NCI-H82 treated with DMSO at 0.1 percent for 48 hours (cell line): ENCODE results near the gene C6orf47.

ENCODE experiments used
- DNase-seq: peaks from one replicate; lab custom pipeline; 2025; ENCODE audit not compliant: unreplicated experiment; lab: John Stamatoyannopoulos, UW

Gene C6orf47

DNA sequence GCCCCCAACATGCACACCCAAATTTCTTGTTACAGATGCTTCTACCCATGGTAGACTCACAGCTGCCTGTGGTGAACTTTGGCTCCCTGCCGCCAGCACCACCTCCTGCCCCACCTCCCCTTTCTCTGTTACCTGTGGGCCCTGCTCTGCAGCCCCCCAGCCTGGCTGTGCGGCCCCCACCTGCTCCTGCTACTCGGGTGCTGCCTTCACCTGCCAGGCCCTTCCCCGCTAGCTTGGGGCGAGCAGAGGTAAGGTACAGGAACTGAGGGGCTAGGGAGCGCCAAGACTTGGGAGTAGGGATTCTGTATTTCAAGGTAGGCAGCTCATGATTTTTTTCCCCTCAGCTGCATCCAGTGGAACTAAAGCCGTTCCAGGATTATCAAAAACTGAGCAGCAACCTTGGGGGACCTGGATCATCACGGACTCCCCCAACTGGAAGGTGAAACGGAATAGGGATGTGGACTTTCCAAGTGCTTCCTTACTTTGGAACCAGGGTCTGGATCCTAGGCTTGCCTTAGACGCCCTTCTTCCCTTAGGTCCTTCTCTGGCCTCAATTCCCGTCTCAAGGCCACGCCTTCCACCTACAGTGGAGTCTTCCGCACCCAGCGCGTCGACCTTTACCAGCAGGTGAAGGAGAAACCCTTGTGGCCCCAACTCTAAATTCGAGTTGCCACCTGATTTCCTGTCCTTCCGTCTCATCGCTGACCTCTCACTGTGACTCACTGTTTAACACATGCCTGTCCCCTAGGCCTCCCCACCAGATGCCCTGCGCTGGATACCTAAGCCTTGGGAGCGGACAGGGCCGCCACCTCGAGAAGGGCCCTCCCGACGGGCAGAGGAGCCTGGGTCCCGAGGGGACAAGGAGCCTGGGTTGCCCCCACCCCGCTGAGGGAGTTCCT, 23.6 kb downstream of the C6orf47 start:
- DNase-seq = no peak

DNA sequence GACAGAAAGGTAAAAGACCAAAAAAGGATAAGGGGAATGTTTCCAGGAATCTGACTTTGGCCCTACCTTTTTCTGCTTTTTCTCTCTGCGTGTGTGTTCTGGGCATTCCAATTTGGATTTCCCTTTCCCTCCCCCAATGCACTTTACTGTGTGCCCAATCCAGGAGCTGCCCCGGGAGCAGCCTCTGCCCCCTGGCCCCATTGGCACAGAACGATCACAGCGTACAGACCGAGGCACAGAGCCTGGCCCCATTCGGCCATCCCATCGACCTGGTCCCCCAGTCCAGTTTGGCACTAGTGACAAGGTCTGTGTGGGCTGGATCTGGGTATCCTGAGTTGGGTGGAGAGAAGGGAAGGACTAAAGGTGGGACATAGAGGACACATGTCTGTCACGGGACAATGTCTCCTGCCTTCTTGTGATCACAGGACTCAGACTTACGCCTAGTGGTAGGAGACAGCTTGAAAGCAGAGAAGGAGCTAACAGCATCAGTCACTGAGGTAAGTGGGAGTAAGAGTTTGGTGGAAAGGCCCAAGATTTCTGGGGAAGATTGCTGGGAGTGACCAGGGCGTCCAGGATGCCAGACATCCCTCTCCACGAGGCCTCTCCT, 25.5 kb downstream of the C6orf47 start:
- DNase-seq = no peak

DNA sequence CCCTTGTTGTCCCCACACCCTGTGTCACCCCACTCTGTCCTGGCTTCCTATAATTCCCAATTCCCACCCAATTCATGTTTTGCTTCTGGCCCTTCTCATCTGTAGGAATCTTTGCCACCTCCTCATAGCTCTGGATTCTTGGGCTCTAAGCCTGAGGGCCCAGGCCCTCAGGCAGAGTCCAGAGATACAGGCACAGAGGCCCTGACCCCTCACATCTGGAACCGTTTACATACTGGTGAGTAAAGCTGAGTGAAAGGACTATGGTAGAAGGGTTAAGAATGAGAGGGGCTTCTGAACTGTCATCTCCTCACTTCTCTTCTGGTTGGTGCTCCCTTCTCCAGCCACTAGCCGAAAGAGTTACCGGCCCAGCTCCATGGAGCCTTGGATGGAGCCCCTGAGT, 26.4 kb downstream of the C6orf47 start:
- no peak for DNase-seq

DNA sequence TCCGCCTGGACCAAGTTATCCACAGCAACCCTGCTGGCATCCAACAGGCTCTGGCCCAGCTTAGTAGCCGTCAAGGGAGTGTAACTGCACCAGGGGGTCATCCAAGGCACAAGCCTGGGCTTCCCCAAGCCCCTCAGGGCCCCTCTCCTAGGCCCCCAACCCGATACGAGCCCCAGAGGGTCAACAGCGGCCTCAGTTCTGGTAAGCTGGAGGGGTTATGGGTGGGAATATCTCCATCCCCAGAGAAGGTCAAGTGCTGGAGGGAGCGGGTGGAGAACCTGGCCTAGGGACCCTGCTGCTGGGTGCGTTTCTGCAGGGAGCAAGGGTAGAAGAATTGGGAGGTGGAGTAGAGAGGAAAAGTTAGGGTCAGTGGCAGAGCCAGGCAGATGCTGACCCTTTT, 27.1 kb downstream of the C6orf47 start:
- no peak for DNase-seq

DNA sequence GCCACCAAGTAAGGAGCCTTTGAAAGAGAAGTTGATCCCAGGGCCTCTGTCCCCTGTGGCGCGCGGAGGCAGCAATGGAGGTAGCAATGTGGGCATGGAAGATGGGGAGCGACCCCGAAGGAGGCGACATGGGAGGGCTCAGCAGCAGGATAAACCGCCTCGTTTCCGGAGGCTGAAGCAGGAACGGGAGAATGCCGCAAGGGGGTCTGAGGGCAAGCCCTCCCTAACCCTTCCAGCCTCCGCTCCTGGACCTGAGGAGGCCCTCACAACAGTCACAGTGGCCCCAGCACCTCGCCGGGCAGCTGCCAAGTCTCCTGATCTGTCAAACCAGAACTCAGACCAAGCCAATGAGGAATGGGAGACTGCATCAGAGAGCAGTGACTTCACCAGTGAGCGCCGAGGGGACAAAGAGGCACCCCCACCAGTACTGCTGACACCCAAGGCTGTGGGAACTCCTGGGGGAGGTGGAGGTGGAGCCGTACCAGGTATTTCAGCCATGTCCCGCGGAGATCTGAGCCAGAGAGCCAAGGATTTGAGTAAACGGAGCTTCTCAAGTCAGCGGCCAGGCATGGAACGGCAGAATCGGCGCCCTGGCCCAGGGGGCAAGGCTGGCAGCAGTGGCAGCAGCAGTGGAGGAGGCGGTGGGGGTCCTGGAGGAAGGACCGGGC, 28.2 kb downstream of the C6orf47 start:
- no peak for DNase-seq

DNA sequence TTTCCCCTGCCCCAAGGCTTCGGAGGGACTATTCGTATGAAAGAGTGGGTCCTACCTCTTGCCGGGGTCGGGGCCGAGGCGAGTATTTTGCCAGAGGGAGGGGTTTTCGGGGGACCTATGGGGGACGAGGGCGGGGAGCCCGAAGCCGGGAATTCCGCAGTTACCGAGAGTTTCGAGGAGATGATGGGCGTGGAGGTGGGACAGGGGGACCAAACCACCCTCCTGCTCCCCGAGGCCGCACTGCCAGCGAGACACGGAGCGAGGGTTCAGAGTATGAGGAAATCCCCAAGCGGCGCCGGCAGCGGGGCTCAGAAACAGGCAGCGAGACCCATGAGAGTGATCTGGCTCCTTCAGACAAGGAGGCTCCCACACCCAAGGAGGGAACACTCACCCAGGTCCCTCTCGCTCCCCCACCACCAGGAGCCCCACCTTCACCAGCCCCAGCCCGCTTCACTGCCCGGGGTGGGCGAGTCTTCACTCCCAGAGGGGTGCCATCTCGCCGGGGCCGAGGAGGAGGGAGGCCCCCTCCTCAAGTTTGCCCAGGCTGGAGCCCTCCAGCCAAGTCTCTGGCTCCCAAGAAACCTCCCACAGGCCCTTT, 28.8 kb downstream of the C6orf47 start:
- DNase-seq = no peak

DNA sequence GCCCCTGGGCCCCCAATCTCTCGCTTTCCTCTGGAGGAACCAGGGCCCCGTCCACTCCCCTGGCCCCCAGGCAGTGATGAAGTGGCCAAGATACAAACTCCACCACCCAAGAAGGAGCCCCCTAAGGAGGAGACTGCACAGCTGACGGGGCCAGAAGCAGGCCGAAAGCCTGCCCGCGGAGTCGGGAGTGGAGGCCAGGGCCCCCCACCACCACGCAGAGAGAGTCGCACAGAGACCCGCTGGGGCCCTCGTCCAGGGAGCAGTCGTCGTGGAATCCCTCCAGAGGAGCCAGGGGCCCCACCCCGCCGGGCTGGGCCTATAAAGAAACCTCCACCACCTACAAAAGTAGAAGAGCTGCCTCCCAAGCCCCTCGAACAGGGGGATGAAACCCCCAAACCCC, 29.4 kb downstream of the C6orf47 start:
- no peak for DNase-seq

DNA sequence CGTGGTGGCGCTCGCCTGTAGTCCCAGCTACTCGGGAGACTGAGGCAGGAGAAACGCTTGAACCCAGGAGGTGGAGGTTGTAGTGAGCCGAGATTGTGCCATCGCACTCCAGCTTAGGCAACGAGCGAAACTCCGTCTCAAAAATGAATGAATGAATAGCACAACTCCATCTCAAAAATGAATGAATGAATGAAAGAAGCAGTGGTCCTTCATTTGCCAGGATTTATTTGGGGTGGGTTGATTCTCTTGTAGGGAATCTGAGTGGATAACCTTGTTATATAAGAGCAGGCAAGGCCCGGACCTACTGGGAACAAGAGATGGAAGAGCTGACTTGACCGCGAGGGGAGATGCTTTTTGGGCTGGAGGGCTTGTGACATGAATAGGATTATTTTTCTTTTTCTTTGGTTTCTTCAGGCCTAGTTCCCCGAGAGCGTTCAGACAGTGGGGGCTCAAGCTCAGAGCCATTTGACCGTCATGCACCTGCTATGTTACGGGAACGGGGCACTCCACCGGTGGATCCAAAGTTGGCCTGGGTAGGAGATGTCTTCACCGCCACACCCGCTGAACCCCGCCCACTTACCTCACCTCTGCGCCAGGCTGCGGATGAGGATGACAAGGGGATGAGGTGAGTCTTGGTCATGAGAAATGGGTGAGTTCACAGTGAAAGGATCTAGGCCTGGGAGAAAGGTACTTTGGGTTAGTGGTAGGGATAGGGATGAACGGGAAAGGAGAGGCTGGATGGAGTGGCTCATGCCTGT, 30.2 kb downstream of the C6orf47 start:
- no peak for DNase-seq

DNA sequence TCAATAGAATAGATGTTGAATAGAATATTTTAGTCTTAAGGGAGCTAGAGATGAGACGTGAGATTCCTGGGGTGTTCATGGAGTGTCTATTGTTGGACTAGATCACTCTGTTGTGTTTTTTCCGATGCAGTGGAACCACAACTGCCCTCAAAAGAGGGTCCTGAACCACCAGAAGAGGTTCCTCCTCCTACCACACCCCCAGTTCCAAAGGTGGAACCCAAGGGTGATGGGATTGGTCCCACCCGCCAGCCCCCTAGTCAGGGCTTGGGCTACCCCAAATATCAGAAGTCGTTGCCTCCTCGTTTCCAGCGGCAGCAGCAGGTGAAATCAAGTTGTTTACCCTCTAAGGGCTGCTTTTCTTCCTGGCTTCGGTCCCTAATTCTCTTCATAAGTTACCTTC, 31.6 kb downstream of the C6orf47 start:
- DNase-seq = no peak

DNA sequence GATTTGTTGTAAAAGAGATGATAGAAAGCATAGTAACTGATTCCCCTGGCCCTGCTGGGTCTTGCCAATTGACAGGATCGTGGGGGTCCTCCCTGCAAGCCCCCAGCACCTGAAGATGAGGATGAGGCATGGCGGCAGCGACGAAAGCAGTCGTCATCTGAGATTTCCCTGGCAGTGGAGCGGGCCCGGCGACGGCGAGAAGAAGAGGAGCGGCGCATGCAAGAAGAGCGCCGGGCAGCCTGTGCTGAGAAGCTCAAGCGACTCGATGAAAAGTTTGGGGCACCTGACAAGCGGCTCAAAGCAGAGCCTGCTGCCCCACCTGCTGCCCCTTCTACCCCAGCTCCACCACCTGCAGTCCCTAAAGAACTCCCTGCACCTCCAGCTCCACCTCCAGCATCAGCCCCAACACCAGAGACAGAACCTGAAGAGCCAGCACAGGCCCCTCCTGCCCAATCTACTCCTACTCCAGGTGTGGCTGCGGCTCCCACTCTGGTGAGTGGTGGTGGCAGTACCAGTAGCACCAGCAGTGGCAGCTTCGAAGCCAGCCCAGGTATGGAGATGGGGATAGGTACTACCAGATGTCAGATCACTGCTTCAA, 32.8 kb downstream of the C6orf47 start:
- DNase-seq = no peak

DNA sequence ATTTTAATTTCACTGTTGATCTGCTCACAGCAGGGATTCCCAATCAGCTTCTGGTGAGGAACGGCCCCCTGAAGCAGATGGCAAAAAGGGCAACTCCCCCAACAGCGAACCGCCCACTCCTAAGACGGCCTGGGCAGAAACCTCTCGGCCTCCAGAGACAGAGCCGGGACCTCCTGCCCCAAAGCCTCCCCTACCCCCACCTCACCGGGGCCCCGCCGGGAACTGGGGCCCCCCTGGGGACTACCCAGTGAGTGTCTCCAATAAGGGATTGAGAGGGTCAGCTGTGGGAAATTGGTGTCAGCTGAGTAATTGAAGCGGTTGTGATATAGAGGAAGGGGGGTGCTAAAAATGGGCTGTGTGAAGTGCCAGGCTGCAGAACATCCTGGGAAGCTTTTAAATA, 33.6 kb downstream of the C6orf47 start:
- no peak for DNase-seq

DNA sequence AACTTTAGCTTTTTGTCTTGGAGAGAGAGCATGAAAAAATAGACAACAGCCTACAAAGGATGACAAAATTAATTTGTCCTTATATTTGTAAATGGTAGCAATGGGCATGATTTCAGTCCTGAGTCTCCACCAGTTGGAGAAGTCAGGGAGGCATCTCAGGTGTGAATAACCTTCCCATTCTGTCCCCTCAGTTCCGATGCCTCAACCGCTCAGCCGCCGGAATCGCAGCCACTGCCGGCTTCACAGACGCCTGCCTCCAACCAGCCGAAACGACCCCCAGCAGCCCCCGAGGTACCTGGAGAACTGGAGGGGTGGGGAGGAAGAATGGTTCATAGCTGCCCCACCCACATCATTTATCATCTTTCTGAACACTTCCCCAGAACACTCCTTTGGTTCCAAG, 36.5 kb downstream of the C6orf47 start:
- DNase-seq = no peak

DNA sequence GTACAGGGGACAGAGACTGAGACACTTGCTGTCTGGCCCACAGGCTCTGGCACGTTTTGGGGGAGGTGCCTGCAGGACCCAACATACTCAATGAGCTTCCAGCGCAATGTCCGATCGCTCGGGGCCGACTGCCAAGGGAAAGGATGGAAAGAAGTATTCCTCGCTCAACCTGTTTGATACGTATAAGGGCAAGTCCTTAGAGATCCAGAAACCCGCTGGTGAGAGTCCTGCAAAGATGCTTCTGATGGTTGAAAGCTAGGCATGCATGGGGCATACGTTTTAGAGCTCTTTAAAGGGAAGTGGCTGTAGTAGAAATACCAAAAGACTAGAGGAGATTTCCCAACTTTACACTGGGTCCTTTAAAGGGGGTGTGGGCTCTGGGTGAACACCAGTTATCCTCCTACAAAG, 37.9 kb downstream of the C6orf47 start:
- DNase-seq = no peak

DNA sequence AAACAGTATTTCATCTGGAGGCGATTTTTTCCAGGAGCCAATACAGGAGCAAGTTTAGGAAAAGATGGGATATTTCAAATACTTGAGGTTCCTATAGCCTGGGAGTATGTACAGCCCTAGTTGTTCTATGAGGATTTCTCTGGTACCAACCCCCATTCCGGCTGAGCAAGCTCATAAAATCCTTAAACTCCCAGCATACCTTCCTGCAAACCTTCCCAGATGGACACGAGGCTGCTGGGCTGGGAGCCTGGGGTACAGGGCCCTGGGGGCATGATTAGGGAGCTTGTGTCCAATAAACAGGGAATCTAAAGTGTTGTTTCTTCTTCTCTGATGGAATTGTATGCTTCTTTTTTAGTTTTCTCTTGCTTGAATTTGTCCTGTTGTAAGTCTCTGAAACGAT, 38.6 kb downstream of the C6orf47 start:
- no peak for DNase-seq

DNA sequence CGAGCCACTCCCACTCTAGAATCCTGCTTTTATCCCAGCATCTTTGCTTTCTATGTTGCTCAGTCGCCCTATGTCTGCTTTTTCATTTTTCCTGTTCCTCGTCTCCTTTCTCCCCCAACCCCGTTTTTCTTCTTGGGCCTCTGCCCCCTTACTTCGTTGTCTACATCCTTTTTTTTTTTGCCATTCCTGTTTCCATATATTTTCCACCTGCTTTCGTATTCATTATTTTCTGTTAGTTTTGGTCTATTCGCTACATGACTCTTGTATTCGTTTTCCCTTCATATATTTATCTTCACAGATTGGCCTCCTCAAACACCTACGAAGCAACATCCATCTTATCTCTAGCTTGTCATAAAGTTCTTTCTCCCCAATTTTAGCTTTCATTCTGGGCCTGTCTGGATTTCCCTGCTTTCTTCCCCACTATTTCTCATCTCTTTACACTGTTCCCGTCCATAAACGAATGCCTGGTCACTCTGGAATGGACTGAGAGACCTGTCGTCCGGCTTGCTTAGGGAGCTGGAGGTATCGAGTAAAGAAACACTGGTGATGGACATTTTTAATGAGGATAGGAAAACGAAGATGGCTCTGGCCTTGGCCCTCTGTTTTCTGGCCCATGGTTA, 39.1 kb downstream of the C6orf47 start:
- DNase-seq = no peak

DNA sequence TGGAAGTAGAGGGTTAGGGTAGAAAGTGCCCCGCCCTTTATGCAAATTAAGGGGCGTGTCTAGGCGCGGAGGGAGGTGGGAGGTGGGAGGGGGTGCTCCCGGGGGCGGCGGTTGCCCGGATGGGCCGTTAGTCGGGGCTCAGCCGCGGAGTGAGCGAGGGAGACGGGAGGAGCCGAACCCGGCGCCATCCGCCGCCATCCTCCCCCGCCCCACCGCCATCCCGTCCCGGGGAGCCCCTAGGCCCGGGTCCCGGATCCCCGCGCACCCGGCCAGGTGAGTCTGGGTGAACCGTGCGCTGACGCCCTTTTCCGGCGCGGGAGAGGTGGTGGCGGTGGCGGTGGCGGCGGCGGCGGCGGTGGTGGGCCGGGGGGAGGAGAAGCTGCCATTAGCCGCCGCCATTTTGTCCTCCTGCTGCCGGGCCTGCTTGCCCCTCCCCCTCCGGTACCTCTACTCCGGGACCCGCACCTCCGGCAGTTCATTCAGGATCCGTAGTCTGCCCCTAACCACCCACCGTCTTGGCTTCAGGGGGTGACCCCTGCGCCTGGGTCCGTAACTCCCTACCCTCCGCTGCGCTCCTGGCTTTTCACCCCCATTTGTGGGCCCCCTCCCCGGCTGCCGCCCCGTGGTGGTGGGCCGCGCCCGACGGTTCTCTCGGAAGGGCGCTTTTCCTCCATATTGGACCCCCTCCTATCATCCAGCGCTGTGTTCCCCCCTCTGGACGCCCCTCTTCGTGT, 39.8 kb downstream of the C6orf47 start, which contains the start of gene PRRC2A:
Gene PRRC2A, plus strand, starts transcription at position 130 of the 734 bp plus-strand sequence. CDS start 2,075 bp downstream, outside the sequence.
- peak; percentile 70 for DNase-seq

DNA sequence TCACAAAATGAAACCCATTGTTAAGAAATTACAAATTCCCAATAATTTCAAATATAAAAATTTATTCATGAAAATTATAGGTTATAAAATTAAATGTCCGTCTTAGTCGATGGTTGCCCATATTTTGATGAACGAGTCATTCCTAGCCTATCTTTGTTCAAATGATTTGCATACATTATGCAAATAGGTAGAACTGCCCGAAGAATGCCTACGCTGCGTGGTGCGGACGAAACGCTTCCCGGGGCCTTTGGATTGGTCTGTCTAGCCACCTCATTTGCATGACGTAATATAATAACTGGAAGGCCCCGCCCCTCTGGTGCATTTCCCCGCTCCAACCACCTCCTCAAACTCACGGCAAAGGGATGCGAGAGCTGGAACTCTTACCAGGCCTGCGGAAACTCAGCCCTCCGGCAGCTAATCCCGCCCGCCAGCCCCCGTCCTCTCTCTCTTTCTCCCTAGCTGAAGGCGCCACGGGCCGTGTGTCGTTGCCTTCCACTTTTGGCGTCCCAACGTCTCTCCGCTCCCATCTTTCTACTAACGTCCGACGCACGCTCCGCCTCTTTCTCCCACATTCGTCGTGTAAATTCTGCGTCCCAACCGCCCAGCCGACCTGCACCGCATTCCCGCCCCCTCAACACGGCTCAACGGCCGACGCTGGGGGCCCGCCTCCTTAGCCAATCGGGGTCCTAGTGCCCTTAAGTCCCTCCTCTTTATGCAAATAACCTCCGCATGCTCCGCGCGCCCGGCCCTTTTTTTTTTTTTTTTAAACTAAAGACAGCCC, 40.6 kb downstream of the C6orf47 start:
- DNase-seq = peak; percentile 98

DNA sequence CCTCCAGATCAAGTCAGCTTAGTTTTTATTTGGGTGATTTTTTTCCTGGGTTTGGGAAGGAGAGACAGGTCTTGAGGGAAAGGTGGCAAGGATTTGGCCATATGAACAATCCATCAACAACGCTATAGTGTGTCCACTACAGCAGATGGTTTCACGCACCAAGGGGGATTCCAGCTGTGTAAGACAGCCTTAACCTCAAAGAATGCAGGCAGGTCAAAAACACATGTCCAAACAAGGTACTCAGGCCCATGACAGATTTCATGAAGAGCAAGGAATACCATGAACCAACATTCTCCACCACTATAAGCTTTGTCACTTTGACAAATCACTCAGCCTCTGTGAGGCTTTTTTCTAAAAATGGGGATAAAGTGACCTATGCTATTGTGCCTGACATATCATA, 43.6 kb downstream of the C6orf47 start:
- no peak for DNase-seq

DNA sequence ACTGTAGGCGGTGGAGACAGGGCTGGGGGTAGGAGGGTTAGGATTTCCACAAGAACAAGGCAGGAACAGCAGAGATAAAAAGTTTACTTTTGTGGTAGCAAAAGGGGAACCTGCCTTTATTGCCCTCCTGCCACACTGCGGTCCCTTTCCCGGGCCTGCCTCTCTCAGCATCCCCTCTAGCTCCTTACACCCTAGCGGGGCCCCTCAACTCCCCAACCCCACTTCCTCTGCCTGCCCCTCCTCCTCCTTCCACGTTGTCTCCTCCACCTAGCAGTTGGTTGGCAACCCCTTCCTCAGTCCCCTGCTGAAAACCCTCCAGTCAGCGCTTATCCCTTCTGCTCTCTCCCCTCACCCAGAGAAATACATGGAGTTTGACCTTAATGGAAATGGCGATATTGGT, 44.8 kb downstream of the C6orf47 start:
- no peak for DNase-seq
